ENCODE data around the gene TTC22.

GRCh38 chr1:54807756-54808155, 6.6 kb upstream of the TTC22 start:
- TF ChIP-seq, protein P1, sequence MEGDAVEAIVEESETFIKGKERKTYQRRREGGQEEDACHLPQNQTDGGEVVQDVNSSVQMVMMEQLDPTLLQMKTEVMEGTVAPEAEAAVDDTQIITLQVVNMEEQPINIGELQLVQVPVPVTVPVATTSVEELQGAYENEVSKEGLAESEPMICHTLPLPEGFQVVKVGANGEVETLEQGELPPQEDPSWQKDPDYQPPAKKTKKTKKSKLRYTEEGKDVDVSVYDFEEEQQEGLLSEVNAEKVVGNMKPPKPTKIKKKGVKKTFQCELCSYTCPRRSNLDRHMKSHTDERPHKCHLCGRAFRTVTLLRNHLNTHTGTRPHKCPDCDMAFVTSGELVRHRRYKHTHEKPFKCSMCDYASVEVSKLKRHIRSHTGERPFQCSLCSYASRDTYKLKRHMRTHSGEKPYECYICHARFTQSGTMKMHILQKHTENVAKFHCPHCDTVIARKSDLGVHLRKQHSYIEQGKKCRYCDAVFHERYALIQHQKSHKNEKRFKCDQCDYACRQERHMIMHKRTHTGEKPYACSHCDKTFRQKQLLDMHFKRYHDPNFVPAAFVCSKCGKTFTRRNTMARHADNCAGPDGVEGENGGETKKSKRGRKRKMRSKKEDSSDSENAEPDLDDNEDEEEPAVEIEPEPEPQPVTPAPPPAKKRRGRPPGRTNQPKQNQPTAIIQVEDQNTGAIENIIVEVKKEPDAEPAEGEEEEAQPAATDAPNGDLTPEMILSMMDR (IDR thresholded peaks at IDR 0.05; ENCODE audit: low read length) = no peak
- no peak for TF ChIP-seq EZH2 (IDR thresholded peaks at IDR 0.05; ENCODE audit: borderline replicate concordance, low read length)
